ENCODE data around the gene HYAL4. TPM values are rescaled to one million over a fixed set of nuclear protein-coding genes. Genes with fewer than 3 reads are reported as not detected.

The HYAL4 gene
- total and polyA plus RNA-seq, 2 donors (not counting 3 experiments of a cell fraction or from before 2014, with no cell fraction given): not detected

- BruUV-seq (replicated peaks): no TSS peak
- DNase-seq (ENCODE audit: low read depth, low spot score): peak; percentile 28
These were observed 71.3 kb downstream of the HYAL4 start for GRCh38 chr7:123916240-123916724.

More at GRCh38 chr7:123916240-123916724, 71.3 kb downstream of the HYAL4 start:
- Histone ChIP-seq H3K27ac (ENCODE audit: insufficient read depth, low read depth, low read length) (no peak overlapping the region), H3K9me3 (replicated peaks; ENCODE audit: control insufficient read depth, insufficient read depth, low read length) (no peaks in the 10 kb centered on the region), H3K27me3 (ENCODE audit: control insufficient read depth in 2 of 2, insufficient read depth in 2 of 2, low read length in 2 of 2) (peaks cover 0 to 2% of the 10 kb centered on the region in 2 experiments), H3K4me3 (replicated peaks in 1 of 3; ENCODE audit: insufficient read depth in 1 of 3, low read depth in 1 of 3, low read length in 3 of 3) (no peak overlapping the region), H3K9me1 (replicated peaks; ENCODE audit: control insufficient read depth, extremely low read depth, insufficient read depth, low read length) (no peaks in the 10 kb centered on the region), H3K4me1 (ENCODE audit: control insufficient read depth, extremely low read depth, insufficient read depth, low read length) (no peaks in the 10 kb centered on the region), H4K20me1 (replicated peaks; ENCODE audit: control insufficient read depth, extremely low read depth, insufficient read depth, low read length) (no peaks in the 10 kb centered on the region), H3K36me3 (ENCODE audit: control insufficient read depth in 2 of 2, extremely low read depth in 1 of 2, insufficient read depth in 2 of 2, low read length in 2 of 2) (no peaks in the 10 kb centered on the region), H2AFZ (ENCODE audit: low read depth, low read length) (no peak overlapping the region), H3K79me2 (ENCODE audit: control insufficient read depth, insufficient read depth, low read length) (no peaks in the 10 kb centered on the region), H3K4me2 (ENCODE audit: insufficient read depth, low read length) (no peak overlapping the region), H3K9ac (replicated peaks; ENCODE audit: extremely low read depth, insufficient read depth, low read length) (no peak overlapping the region)
- ChIA-PET CTCF (interaction anchor here (0.5 to 1.3 kb wide), 7 partner anchors 11 to 422 kb away, joined by 3 to 4 read pairs (median 3); no protein-coding TSS in a partner anchor), POLR2A (no interaction called here)
- intact Hi-C loops (cut with micrococcal nuclease): loop anchor here (1.0 to 5.0 kb wide), 2 partner anchors 118 to 279 kb away; no protein-coding TSS in a partner anchor
- FAIRE-seq: peak; percentile 44
- dilution Hi-C loops (cut with MboI; ENCODE audit: extremely low pct_ligation_motif_present, low sequenced_read_pairs): no loop called here
- no peak for TF ChIP-seq MAX (IDR thresholded peaks at IDR 0.05; ENCODE audit: insufficient read depth, insufficient read length)
- TF ChIP-seq CTCF (IDR thresholded peaks at IDR 0.05; ENCODE audit: extremely low read depth in 1 of 2, insufficient read depth in 1 of 2, low read depth in 1 of 2, low read length in 2 of 2): peak in 1 of 2 donors; percentile 15

Measured in endothelial cell of umbilical vein (primary cell).